Adrenal gland (tissue), 5 donors: ENCODE measurements around the gene PWWP2B.

Source experiments
- CTCF ChIP-seq, 6 experiments: fragments of 450-650 bp in 4 of 6; fragments of 200-600 bp in 2 of 6; sonication (generic) in 1 of 6; IDR thresholded peaks; 1 replicate in 5 of 6; 2 replicates in 1 of 6; pipeline versions ENCODE4 v1.5.1 to v1.8.0; 2016 to 2021; ENCODE audit warnings: antibody characterized with exemption in 6 of 6, mild to moderate bottlenecking in 2 of 6, moderate library complexity in 1 of 6
- POLR2A ChIP-seq, 2 donors: fragments of 450-650 bp; IDR thresholded peaks; one replicate each; pipeline ENCODE4 v1.6.1; 2017; ENCODE audit warnings: antibody characterized with exemption in 2 of 2, mild to moderate bottlenecking in 2 of 2, moderate library complexity in 1 of 2
- donor health status: DM: no; HTN: no; CAD: no.

DNA sequence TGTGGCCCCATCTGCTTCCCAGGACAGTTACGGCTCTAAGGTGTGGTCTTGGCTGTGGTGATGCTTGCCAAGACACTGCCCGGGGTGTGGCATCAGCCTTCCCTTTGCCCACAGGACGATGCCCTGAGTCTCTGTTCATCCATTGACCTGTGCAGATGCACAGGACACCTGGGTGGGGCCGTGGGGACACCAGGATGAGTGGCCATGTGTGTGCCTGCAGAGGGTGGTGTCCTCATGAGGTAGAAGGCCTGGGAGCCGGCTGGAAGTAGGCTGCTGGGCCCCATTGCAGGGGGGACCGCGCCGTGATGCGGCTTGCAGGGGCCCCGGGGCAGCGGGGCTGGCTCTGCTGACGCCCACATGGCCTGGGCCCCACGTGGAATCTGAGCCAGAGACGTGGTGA lies 22.4 kb upstream of the PWWP2B start:
- no peak for TF ChIP-seq CTCF (IDR thresholded peaks at IDR 0.05)
- TF ChIP-seq POLR2A (IDR thresholded peaks at IDR 0.05), result no peak
